GM18868 (cell line): Measurements from ENCODE around the gene F12.

ENCODE experiments used
- ATAC-seq: cut with Tn5 transposase; IDR thresholded peaks from one replicate; pipeline ENCODE4 v1.9.1; 2021; ENCODE audit warnings: mild to moderate bottlenecking, moderate library complexity; ENCODE audit not compliant: unreplicated experiment

Gene F12

GRCh38 chr5:177409043-177409801 lies at the start of gene F12:
Gene F12, minus strand, starts transcription at chr5:177409564. Its CDS starts 37 bp downstream, at chr5:177409527.
- ATAC-seq: no peak

GRCh38 chr5:177458912-177459350 lies 49.6 kb upstream of the F12 start:
- ATAC-seq: no peak

- no peak for ATAC-seq
Measured at GRCh38 chr5:177457852-177458681, 48.7 kb upstream of the F12 start.

- ATAC-seq: peak; percentile 45
Measured at GRCh38 chr5:177456976-177457851, 47.9 kb upstream of the F12 start.

GRCh38 chr5:177456591-177456964 lies 47.2 kb upstream of the F12 start:
- no peak for ATAC-seq

GRCh38 chr5:177455661-177456590 lies 46.6 kb upstream of the F12 start:
- ATAC-seq: peak; percentile 19

GRCh38 chr5:177455036-177455660 lies 45.8 kb upstream of the F12 start:
- ATAC-seq: peak; percentile 53

- ATAC-seq: peak; percentile 40
Measured at GRCh38 chr5:177454397-177455035, 45.2 kb upstream of the F12 start.

- ATAC-seq: peak; percentile 1
Measured at GRCh38 chr5:177453852-177454396, 44.6 kb upstream of the F12 start.

GRCh38 chr5:177452688-177453638 lies 43.6 kb upstream of the F12 start:
- no peak for ATAC-seq

- ATAC-seq: no peak
Measured at GRCh38 chr5:177450667-177451424, 41.5 kb upstream of the F12 start.

- ATAC-seq: no peak
Measured at GRCh38 chr5:177449140-177450061, 40.0 kb upstream of the F12 start.

- no peak for ATAC-seq
Measured at GRCh38 chr5:177448244-177448950, 39.0 kb upstream of the F12 start.

- no peak for ATAC-seq
Measured at GRCh38 chr5:177447611-177448243, 38.4 kb upstream of the F12 start.
